ENCODE data around the gene TEKT3.

TEKT3 gene

GRCh38 chr17:15261802-15262290 lies 79.6 kb downstream of the TEKT3 start:
- Histone ChIP-seq H3K36me3 (ENCODE audit: control insufficient read depth, insufficient read depth, low read length) (no peaks in the 10 kb centered on the region), H3K9ac (ENCODE audit: low read length) (peak overlapping the region; percentile 69), H3K4me1 (ENCODE audit: control insufficient read depth, insufficient read depth, low read length) (peaks cover 25% of the 10 kb centered on the region), H3K9me3 (ENCODE audit: control insufficient read depth, low read length) (no peaks in the 10 kb centered on the region), H3K27me3 (ENCODE audit: control insufficient read depth, insufficient read depth, low read length) (peaks cover 52% of the 10 kb centered on the region), H3K4me3 (ENCODE audit: low read length) (peak overlapping the region; percentile 45)

- H3K4me3 ChIP-seq (ENCODE audit: low read length): peak overlapping the region; percentile 45
- no peaks in the 10 kb centered on the region for H3K36me3 ChIP-seq (ENCODE audit: control insufficient read depth, insufficient read depth, low read length)
- peaks cover 55% of the 10 kb centered on the region for H3K27me3 ChIP-seq (ENCODE audit: control insufficient read depth, insufficient read depth, low read length)
- peak overlapping the region; percentile 69 for H3K9ac ChIP-seq (ENCODE audit: low read length)
- H3K4me1 ChIP-seq (ENCODE audit: control insufficient read depth, insufficient read depth, low read length): peaks cover 25% of the 10 kb centered on the region
- no peaks in the 10 kb centered on the region for H3K9me3 ChIP-seq (ENCODE audit: control insufficient read depth, low read length)
These were observed 80.1 kb downstream of the TEKT3 start for GRCh38 chr17:15261258-15261801.

GRCh38 chr17:15260376-15261257 lies 80.8 kb downstream of the TEKT3 start:
- Histone ChIP-seq H3K27me3 (ENCODE audit: control insufficient read depth, insufficient read depth, low read length) (peaks cover 52% of the 10 kb centered on the region), H3K9ac (ENCODE audit: low read length) (peak overlapping the region; percentile 68), H3K9me3 (ENCODE audit: control insufficient read depth, low read length) (no peaks in the 10 kb centered on the region), H3K4me3 (ENCODE audit: low read length) (peak overlapping the region; percentile 48), H3K36me3 (ENCODE audit: control insufficient read depth, insufficient read depth, low read length) (no peaks in the 10 kb centered on the region), H3K4me1 (ENCODE audit: control insufficient read depth, insufficient read depth, low read length) (peaks cover 25% of the 10 kb centered on the region)

GRCh38 chr17:15257796-15258512 lies 83.4 kb downstream of the TEKT3 start:
- H3K9ac ChIP-seq (ENCODE audit: low read length): no peak overlapping the region
- H3K4me3 ChIP-seq (ENCODE audit: low read length): no peak overlapping the region
- H3K4me1 ChIP-seq (ENCODE audit: control insufficient read depth, insufficient read depth, low read length): peaks cover 18% of the 10 kb centered on the region
- no peaks in the 10 kb centered on the region for H3K36me3 ChIP-seq (ENCODE audit: control insufficient read depth, insufficient read depth, low read length)
- H3K9me3 ChIP-seq (ENCODE audit: control insufficient read depth, low read length): no peaks in the 10 kb centered on the region
- H3K27me3 ChIP-seq (ENCODE audit: control insufficient read depth, insufficient read depth, low read length): peaks cover 41% of the 10 kb centered on the region

- Histone ChIP-seq H3K36me3 (ENCODE audit: control insufficient read depth, insufficient read depth, low read length) (no peaks in the 10 kb centered on the region), H3K4me3 (ENCODE audit: low read length) (no peak overlapping the region)
These were observed 84.1 kb downstream of the TEKT3 start for GRCh38 chr17:15257258-15257788.

GRCh38 chr17:15256689-15257088 lies 84.7 kb downstream of the TEKT3 start:
- peaks cover 29% of the 10 kb centered on the region for H3K27me3 ChIP-seq (ENCODE audit: control insufficient read depth, insufficient read depth, low read length)
- no peak overlapping the region for H3K9ac ChIP-seq (ENCODE audit: low read length)
- no peaks in the 10 kb centered on the region for H3K36me3 ChIP-seq (ENCODE audit: control insufficient read depth, insufficient read depth, low read length)
- H3K4me1 ChIP-seq (ENCODE audit: control insufficient read depth, insufficient read depth, low read length): peaks cover 18% of the 10 kb centered on the region
- no peak overlapping the region for H3K4me3 ChIP-seq (ENCODE audit: low read length)
- no peaks in the 10 kb centered on the region for H3K9me3 ChIP-seq (ENCODE audit: control insufficient read depth, low read length)

More at GRCh38 chr17:15257258-15257788, 84.1 kb downstream of the TEKT3 start:
- H3K27me3 ChIP-seq (ENCODE audit: control insufficient read depth, insufficient read depth, low read length): peaks cover 35% of the 10 kb centered on the region
- H3K4me1 ChIP-seq (ENCODE audit: control insufficient read depth, insufficient read depth, low read length): peaks cover 18% of the 10 kb centered on the region
- H3K9ac ChIP-seq (ENCODE audit: low read length): no peak overlapping the region
- H3K9me3 ChIP-seq (ENCODE audit: control insufficient read depth, low read length): no peaks in the 10 kb centered on the region

GRCh38 chr17:15255713-15256454 lies 85.5 kb downstream of the TEKT3 start:
- H3K9me3 ChIP-seq (ENCODE audit: control insufficient read depth, low read length): no peaks in the 10 kb centered on the region
- no peaks in the 10 kb centered on the region for H3K36me3 ChIP-seq (ENCODE audit: control insufficient read depth, insufficient read depth, low read length)
- peaks cover 15% of the 10 kb centered on the region for H3K4me1 ChIP-seq (ENCODE audit: control insufficient read depth, insufficient read depth, low read length)
- H3K9ac ChIP-seq (ENCODE audit: low read length): no peak overlapping the region
- H3K4me3 ChIP-seq (ENCODE audit: low read length): no peak overlapping the region
- H3K27me3 ChIP-seq (ENCODE audit: control insufficient read depth, insufficient read depth, low read length): peaks cover 20% of the 10 kb centered on the region
